Mesendoderm (in vitro differentiated cells): ENCODE results near the gene TNFRSF18.

ENCODE experiments used
- DNase-seq: peaks from one replicate; pipeline ENCODE4 v3.0.0; 2013
- H2AK5ac ChIP-seq: 2 replicates; pipeline ENCODE4 v1.6.1; 2013; ENCODE audit warnings: low read length, inconsistent platforms
- H2BK120ac ChIP-seq: 2 replicates; pipeline ENCODE4 v1.6.1; 2013; ENCODE audit warnings: low read depth, mild to moderate bottlenecking, low read length, moderate library complexity, mixed read lengths
- H2BK15ac ChIP-seq: replicated peaks from 2 replicates; pipeline ENCODE4 v1.6.1; 2013; ENCODE audit warnings: low read depth, mild to moderate bottlenecking, moderate library complexity
- H2BK5ac ChIP-seq: 2 replicates; pipeline ENCODE4 v1.6.1; 2013; ENCODE audit warnings: low read length, inconsistent platforms
- H3K18ac ChIP-seq: 2 replicates; pipeline ENCODE4 v1.6.1; 2013; ENCODE audit warnings: mild to moderate bottlenecking, low read length, mixed read lengths
- H3K23ac ChIP-seq: one replicate; pipeline ENCODE4 v1.6.1; 2013; ENCODE audit warnings: low read length
- H3K27ac ChIP-seq: 2 replicates; pipeline ENCODE4 v1.5.1; 2013; ENCODE audit warnings: low read depth, mild to moderate bottlenecking, inconsistent platforms, low read length, moderate library complexity
- H3K27me3 ChIP-seq: 2 replicates; pipeline ENCODE4 v1.6.1; 2013; ENCODE audit warnings: low read length, control low read depth, mild to moderate bottlenecking, inconsistent platforms; ENCODE audit not compliant: insufficient read depth, poor library complexity
- H3K36me3 ChIP-seq: 2 replicates; pipeline ENCODE4 v1.6.1; 2013; ENCODE audit warnings: low read length, inconsistent platforms; ENCODE audit not compliant: control insufficient read depth, insufficient read depth
- H3K4ac ChIP-seq: one replicate; pipeline ENCODE4 v1.6.1; 2013; ENCODE audit warnings: low read depth, mild to moderate bottlenecking, low read length, moderate library complexity
- H3K4me1 ChIP-seq: 2 replicates; pipeline ENCODE4 v1.6.1; 2013; ENCODE audit warnings: low read depth, low read length, inconsistent platforms; ENCODE audit not compliant: control insufficient read depth
- H3K4me2 ChIP-seq: 2 replicates; pipeline ENCODE4 v1.6.1; 2013; ENCODE audit warnings: low read length
- H3K4me3 ChIP-seq: 2 replicates; pipeline ENCODE4 v1.5.1; 2013; ENCODE audit warnings: mild to moderate bottlenecking, low read length
- H3K56ac ChIP-seq: one replicate; pipeline ENCODE4 v1.6.1; 2013; ENCODE audit warnings: low read length
- H3K79me1 ChIP-seq: 2 replicates; pipeline ENCODE4 v1.6.1; 2013; ENCODE audit warnings: low read length, inconsistent platforms
- H3K79me2 ChIP-seq: 2 replicates; pipeline ENCODE4 v1.6.1; 2013; ENCODE audit warnings: mild to moderate bottlenecking, low read length; ENCODE audit not compliant: control insufficient read depth, insufficient read depth
- H3K9ac ChIP-seq: 2 replicates; pipeline ENCODE4 v1.6.1; 2013; ENCODE audit warnings: low read length, inconsistent platforms
- H4K5ac ChIP-seq: one replicate; pipeline ENCODE4 v1.6.1; 2013; ENCODE audit warnings: low read length
- H4K8ac ChIP-seq: one replicate; pipeline ENCODE4 v1.6.1; 2013; ENCODE audit warnings: low read depth, mild to moderate bottlenecking, control low read depth, low read length, moderate library complexity
- WGBS: extraction: QIAGEN DNeasy Blood & Tissue Kit; methylation state at CpG from one replicate; pipeline ENCODE4 v1.1.7; 2013; ENCODE audit warnings: low lambda C conversion rate, missing lambda C conversion rate; ENCODE audit not compliant: insufficient coverage; ENCODE audit errors: extremely low coverage; 5-methylcytosine and 5-hydroxymethylcytosine counted together

The TNFRSF18 gene

DNA sequence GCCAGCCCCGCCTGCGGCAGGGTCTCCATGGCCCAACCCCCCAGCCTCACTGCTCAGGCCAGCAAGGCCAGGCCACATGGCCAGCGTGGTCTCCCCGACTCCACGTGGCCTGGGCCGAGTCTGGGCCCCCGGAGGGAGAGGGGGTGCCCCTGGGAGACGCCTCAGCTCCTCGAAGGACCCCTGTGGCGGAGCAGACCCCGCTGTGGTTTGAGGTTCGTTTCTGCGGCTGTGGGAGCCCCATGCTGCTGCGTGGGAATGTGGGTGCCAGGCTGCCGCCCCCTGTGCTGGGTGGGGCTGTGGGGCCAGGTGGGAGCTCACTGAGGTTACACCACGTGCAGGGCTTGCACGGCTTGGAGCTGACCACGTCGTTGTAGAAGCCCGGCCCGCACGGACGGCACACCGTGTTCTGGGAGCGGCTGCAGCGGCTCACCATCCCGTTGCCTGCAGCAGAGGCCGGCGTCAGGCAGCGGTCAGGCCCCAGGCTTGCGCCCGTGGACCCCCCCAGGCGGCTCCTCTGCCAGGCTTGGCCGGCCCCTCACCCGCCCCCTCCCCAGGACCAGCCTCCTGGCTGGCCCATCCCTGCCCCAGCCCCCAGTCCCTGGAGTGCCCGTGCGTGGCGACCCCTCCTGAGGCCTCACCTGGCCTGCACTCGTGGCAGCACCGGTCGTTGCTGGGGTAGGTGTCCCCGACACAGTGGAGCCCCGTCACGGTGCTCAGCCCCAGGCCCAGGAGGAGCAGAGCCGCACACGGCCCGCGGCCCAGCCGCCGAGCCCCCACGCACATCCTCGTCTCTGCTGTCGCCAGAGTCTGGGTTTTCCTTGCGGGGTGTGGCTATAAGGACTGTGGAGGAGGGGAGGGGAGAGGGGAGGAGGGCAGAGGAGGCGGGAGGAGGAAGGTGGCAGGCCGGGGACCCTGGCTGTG lies 7.2 kb upstream of the TNFRSF18 start, which contains the start of gene TNFRSF4:
TSS of gene TNFRSF4 (minus strand) at position 809 of the 921 bp plus-strand sequence. CDS start at position 783, 26 bp downstream.
- no peak within 1 kb of the TSS for H3K9ac ChIP-seq
- no peak within 1 kb of the TSS for H3K18ac ChIP-seq
- no peaks in the 10 kb centered on the region for H3K79me2 ChIP-seq
- H2BK5ac ChIP-seq = no peak within 1 kb of the TSS
- no peak within 1 kb of the TSS for H3K27ac ChIP-seq
- H3K27me3 ChIP-seq = no peaks in the 10 kb centered on the region
- DNase-seq = no peak
- H2AK5ac ChIP-seq = no peak within 1 kb of the TSS
- no peaks in the 10 kb centered on the region for H3K36me3 ChIP-seq
- H3K79me1 ChIP-seq = no peaks in the 10 kb centered on the region
- H2BK15ac ChIP-seq = no peak within 1 kb of the TSS
- no peak within 1 kb of the TSS for H3K4ac ChIP-seq
- H3K4me1 ChIP-seq = no peaks in the 10 kb centered on the region
- H3K56ac ChIP-seq = no peak within 1 kb of the TSS
- H3K4me2 ChIP-seq = no peak within 1 kb of the TSS
- H2BK120ac ChIP-seq = no peak within 1 kb of the TSS
- no peak within 1 kb of the TSS for H3K4me3 ChIP-seq
- no peak within 1 kb of the TSS for H4K5ac ChIP-seq
- H3K23ac ChIP-seq = no peak within 1 kb of the TSS
- no peak within 1 kb of the TSS for H4K8ac ChIP-seq
- no CpG with 5 or more reads among the region's 56 CpGs for WGBS

DNA sequence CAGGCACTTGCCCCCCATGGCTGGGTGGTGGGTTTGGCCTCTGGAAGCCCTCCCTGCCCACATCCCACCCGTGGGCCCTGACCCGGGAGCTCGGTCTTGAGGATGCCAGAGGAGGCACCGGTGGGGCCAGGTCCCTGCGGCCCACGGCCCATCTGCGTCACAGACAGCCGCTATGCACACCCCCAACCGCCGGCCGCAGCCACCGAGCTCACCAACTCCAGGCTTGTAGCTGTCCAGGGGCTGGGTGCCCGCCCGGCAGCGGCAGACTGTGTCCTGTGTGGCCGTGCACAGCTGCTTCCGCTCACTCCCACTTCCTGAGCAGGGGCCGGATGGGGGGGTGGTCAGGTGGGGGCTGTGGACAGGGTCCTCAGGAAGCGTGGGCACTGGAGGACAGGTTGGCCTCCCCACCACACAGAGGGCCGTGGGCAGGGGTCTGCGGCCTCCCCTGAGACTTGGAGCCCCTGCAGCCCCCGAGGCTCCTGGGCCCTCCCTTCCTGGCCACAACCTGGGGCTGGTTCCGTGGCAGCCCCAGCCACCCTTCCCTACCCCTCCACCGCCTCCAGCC lies 6.5 kb upstream of the TNFRSF18 start:
- no peak overlapping the region for H4K8ac ChIP-seq
- no peaks in the 10 kb centered on the region for H3K79me1 ChIP-seq
- H4K5ac ChIP-seq = no peak overlapping the region
- no peak overlapping the region for H3K27ac ChIP-seq
- no peak overlapping the region for H3K56ac ChIP-seq
- H3K4me2 ChIP-seq = no peak overlapping the region
- H3K23ac ChIP-seq = no peak overlapping the region
- H3K4me3 ChIP-seq = no peak overlapping the region
- H2BK15ac ChIP-seq = no peak overlapping the region
- H3K79me2 ChIP-seq = no peaks in the 10 kb centered on the region
- DNase-seq = no peak
- H2BK120ac ChIP-seq = no peak overlapping the region
- H3K36me3 ChIP-seq = no peaks in the 10 kb centered on the region
- H3K9ac ChIP-seq = no peak overlapping the region
- H3K4ac ChIP-seq = no peak overlapping the region
- H3K4me1 ChIP-seq = no peaks in the 10 kb centered on the region
- H2AK5ac ChIP-seq = no peak overlapping the region
- no peak overlapping the region for H3K18ac ChIP-seq
- WGBS = no CpG with 5 or more reads among the region's 24 CpGs
- no peaks in the 10 kb centered on the region for H3K27me3 ChIP-seq
- no peak overlapping the region for H2BK5ac ChIP-seq

DNA sequence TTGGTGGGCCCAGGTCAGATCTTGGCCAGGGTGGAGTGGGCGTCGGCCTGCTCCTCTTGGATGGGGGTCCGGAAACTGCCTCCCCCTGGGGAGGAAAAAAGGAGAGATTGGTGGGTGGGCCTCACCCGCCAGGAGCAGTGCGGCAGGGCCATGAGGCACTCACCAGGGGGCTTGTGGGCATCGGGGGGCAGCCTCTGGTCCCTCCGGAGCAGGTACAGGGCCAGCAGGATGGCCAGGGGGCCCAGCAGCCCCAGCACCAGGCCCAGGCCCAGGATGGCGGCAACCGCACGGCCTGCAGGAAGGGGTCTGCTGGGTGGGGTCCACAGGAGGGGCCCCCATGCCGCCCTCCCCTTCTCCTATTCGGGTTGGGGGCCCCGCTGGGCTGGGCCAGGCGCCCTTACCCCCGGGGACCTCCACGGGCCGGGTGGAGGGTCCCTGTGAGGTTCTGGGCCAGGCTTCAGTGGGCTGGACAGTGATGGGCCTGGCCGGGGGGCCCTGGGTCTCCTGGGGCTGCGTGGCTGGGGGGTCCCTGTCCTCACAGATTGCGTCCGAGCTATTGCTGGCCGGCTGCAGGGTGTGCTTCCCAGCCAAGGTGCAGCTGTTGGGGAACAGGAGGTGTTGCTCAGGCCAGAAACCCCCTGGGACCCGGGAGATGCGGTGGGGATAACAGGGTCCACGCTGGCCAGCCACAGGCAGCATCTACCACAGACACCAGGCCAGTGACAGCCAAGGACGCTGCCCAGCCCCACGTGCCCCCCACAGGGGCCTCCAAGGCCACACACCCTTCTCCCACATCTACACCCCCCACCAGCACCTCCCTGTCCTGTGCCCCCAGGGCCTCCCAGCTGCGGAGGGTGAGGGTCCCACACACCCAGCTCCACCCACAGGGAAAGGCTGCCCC lies 5.4 kb upstream of the TNFRSF18 start:
- no peak overlapping the region for H3K4me2 ChIP-seq
- no peak overlapping the region for H3K27ac ChIP-seq
- H3K4me1 ChIP-seq = no peaks in the 10 kb centered on the region
- no peaks in the 10 kb centered on the region for H3K79me1 ChIP-seq
- no peak overlapping the region for H3K9ac ChIP-seq
- no peaks in the 10 kb centered on the region for H3K79me2 ChIP-seq
- no peak overlapping the region for H2AK5ac ChIP-seq
- H3K23ac ChIP-seq = no peak overlapping the region
- WGBS = no CpG with 5 or more reads among the region's 28 CpGs
- no peak for DNase-seq
- no peak overlapping the region for H4K8ac ChIP-seq
- no peak overlapping the region for H3K56ac ChIP-seq
- no peak overlapping the region for H3K18ac ChIP-seq
- H2BK5ac ChIP-seq = no peak overlapping the region
- no peak overlapping the region for H3K4me3 ChIP-seq
- no peak overlapping the region for H3K4ac ChIP-seq
- H4K5ac ChIP-seq = no peak overlapping the region
- H3K36me3 ChIP-seq = no peaks in the 10 kb centered on the region
- no peak overlapping the region for H2BK15ac ChIP-seq
- H2BK120ac ChIP-seq = no peak overlapping the region
- no peaks in the 10 kb centered on the region for H3K27me3 ChIP-seq

DNA sequence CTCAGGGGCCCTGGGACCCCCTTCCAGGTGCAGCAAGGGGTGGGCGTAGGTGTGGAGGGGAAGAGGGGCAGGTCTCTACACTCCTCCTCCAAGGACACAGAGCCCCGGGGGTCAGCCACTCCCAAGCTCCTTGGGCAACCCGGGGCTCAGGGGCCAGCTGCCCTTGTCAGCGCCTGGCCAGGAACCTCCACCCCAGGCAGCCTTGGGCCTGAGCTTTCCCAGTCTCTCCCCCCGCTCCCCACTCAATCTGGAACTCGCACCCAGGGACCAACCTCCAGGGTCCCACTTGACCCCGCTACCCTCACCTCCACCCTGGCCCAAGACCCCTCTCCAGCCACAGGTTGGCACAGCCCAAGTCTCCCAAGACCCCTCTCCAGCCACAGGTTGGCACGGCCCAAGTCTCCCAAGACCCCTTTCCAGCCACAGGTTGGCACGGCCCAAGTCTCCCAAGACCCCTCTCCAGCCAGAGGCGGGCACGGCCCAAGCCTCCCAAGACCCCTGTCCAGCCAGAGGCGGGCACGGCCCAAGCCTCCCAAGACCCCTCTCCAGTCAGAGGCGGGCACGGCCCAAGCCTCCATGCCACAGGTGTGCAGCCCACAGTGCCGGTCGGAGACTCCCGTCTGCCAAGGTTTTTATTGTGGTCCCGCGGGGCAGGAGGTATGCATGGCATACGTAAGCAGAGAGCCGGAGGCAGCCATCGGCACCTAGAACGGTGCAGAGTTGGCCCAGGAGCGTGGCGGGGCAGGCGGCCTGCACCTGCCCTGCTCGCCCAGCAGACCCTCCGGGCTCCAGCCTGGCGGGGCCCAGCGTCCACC lies 4.5 kb upstream of the TNFRSF18 start:
- Histone ChIP-seq H2AK5ac (no peak overlapping the region), H3K36me3 (no peaks in the 10 kb centered on the region), H3K18ac (no peak overlapping the region), H3K4ac (no peak overlapping the region), H2BK5ac (no peak overlapping the region), H3K27ac (no peak overlapping the region), H3K9ac (no peak overlapping the region), H3K4me2 (no peak overlapping the region), H3K4me3 (no peak overlapping the region), H3K79me2 (no peaks in the 10 kb centered on the region), H3K4me1 (no peaks in the 10 kb centered on the region), H4K8ac (no peak overlapping the region), H3K23ac (no peak overlapping the region), H3K79me1 (no peaks in the 10 kb centered on the region), H2BK120ac (no peak overlapping the region), H3K27me3 (no peaks in the 10 kb centered on the region), H2BK15ac (no peak overlapping the region), H4K5ac (no peak overlapping the region), H3K56ac (no peak overlapping the region)
- no CpG with 5 or more reads among the region's 31 CpGs for WGBS
- DNase-seq = no peak

DNA sequence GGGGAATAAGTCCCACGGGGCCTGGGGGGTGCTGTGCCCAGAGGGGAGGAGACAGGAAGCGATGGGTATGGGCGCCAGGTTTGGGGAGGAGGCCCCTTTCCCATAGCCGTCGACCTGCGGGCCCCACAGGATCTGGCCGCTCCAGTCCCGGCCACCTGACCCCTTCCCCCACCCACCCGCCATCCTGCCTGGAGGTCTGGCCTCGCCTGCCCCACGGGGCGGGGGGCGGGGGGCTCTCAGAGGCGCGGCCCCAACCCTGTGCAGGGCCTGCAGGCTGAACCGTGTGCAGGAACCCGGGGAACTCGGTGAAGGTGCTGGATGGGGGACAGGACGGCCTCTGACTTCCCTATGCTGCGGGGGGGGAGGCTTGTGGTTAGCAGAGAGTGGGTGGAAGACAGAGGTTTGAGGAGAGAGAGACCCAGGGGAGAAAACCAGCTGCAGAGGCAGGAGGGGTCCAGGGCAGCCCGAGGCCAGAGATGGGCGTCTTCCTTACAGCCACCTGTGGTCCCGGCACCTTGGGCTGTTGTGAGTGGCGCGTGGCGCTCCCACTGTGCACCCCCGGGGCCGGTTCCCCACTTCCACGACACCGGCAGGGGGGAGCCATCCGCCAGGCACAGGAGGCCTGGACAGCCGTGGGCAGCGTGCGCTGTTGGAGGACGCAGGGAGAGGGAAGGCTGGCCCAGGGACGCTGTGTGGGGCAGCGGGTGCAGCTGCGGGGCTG lies 2.5 kb upstream of the TNFRSF18 start:
- Histone ChIP-seq H3K4me3 (no peak overlapping the region), H3K79me1 (no peaks in the 10 kb centered on the region), H3K4me2 (no peak overlapping the region), H3K56ac (no peak overlapping the region), H3K27me3 (no peaks in the 10 kb centered on the region), H2BK5ac (no peak overlapping the region), H3K36me3 (no peaks in the 10 kb centered on the region), H3K27ac (no peak overlapping the region), H3K23ac (no peak overlapping the region), H2AK5ac (no peak overlapping the region), H3K4ac (no peak overlapping the region), H2BK15ac (no peak overlapping the region), H2BK120ac (no peak overlapping the region), H3K4me1 (no peaks in the 10 kb centered on the region), H3K18ac (no peak overlapping the region), H4K5ac (no peak overlapping the region), H3K79me2 (no peaks in the 10 kb centered on the region), H4K8ac (no peak overlapping the region), H3K9ac (no peak overlapping the region)
- DNase-seq = no peak
- no CpG with 5 or more reads among the region's 38 CpGs for WGBS
